Measurements from ENCODE around the gene SKIDA1.

SKIDA1 gene

GRCh38 chr10:21501731-21502347 is 23.6 kb downstream of the SKIDA1 start:
- no peak for DNase-seq (ENCODE audit: low spot score)

GRCh38 chr10:21501091-21501490 is 24.4 kb downstream of the SKIDA1 start:
- no peak for DNase-seq (ENCODE audit: low spot score)

GRCh38 chr10:21500578-21500910 is 24.9 kb downstream of the SKIDA1 start:
- DNase-seq (ENCODE audit: low spot score), result no peak

DNA sequence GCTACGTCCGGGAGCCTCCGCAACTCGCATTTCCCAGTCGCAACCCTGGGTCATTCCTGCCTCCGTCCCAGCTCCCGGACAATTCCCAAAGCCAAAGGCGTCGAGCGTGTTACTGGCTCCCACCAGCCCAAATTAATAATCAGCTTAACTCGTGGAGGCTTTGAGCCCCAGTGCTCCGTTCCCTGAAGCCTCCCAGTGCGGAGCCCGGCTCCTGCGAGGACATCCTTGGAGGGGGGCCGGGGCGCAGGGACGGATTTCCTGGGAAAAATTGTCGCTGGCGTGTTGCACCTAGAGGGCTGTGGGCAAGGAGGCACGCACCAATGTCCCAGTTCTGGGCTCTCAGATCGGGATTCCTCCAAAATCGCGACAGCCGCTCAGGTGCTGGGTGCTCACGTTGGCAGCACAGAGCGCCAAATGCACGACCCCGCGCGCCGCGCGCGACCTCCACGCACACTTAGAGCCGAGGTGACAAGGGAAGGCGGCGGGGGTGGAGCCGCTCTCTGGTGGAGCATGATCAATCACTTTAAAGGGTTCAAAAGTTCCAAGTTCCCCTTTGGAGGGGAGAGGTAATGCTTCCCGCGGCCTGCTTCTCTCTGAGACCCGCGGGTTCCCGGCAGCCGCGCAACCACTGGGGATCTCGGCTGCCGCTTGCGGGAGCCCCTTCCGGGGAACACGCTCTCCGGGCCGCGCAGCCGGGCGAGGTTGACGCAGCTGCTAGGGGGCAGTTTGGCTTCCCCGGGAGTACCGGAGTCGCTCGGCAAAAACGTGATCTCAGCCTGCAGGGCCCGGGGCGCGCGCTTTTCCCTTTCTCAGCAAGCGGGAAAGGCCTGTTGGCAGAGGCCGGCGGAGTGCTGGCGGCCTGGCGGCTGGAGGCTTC is 25.5 kb downstream of the SKIDA1 start:
- no peak for DNase-seq (ENCODE audit: low spot score)

GRCh38 chr10:21498986-21499385 is 26.5 kb downstream of the SKIDA1 start:
- no peak for DNase-seq (ENCODE audit: low spot score)

- no peak for DNase-seq (ENCODE audit: low spot score)
Observed at GRCh38 chr10:21498377-21498776, 27.1 kb downstream of the SKIDA1 start.

DNA sequence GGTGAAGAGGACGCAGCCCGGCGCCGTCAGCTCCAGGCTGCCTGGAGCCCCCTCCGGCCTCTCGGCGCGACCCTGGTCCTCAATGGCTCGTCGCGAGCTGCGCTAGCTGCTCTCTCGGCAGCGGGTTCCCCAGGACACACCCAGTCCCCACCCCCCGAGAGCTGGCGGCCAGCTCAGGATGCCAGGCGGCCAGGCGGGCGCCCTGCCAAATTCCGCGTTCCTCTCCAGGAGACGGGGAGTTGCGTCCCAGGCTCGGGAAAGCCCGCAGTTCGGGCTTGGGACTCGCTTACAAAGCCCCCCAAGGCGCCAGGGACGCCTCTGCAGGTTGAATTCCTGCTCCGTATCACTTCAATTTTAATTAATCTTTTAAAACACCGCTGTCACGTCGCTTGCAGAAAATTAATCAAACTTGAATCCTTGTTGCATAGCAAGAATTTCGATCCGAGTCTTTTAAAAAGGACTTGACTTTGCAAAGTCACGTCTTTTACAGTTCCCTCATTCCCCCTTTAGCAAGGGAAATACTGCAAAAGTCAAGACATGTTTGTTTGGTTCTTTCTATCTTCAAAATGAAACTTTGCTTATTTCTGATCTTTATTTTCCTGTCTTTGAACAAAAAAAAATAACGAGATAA is 28.2 kb downstream of the SKIDA1 start:
- DNase-seq (ENCODE audit: low spot score), result peak; percentile 35

GRCh38 chr10:21496343-21497176 is 28.9 kb downstream of the SKIDA1 start:
- DNase-seq (ENCODE audit: low spot score), result no peak

DNA sequence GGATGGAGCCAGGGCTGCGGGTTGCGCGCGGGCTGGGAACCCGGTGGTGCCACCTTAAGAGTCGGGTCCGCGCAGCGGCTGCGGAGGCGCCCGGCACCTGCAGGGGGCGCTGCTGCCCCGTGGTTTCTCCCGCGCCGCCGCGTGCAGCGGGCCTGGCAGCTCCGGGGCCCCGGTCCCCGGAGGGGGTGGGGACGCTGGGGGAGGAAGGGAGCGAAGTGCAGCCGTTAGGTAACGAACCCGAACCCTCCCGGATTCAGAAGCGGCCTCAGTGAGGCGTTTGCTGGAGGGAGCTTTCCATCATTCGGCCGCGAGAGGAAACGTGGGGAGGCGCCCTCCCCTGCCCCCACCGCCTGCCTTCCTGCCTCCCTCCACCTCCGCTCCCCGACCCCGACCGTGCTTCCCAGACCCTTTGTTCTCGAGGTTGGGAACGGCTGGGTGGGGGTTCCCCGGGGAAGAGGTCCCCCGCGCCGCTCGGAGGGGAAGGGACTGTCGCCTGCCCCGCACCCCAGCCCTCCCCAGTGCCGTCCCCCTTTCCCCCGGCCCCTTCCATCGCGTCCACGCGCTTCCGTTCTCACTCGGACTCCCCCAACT is 29.6 kb downstream of the SKIDA1 start:
- DNase-seq (ENCODE audit: low spot score), result peak; percentile 70

- DNase-seq (ENCODE audit: low spot score), result no peak
Observed at GRCh38 chr10:21495002-21495751, 30.3 kb downstream of the SKIDA1 start.

GRCh38 chr10:21494191-21495001 is 31.1 kb downstream of the SKIDA1 start:
- DNase-seq (ENCODE audit: low spot score), result no peak

DNA sequence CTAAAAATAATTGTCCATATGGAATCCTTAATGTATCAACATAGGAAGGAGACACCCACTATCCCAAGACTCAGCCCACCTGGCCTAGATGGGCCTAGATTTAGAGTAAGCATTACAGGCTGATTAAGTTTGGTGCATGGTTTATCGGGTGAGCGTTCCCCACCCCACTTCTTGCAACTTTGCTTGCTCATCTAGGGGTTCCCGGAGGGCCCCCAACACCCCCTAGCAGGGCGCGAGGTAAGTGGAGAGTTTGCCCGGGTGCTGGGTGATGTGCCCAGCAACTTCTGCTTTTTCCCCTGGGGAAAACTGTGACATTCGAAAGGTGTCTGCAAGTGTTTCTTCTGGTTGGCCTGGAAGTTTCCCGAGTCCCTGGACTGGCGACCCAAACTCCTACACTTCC is 31.7 kb downstream of the SKIDA1 start:
- DNase-seq (ENCODE audit: low spot score), result no peak

GRCh38 chr10:21492421-21492820 is 33.1 kb downstream of the SKIDA1 start:
- DNase-seq (ENCODE audit: low spot score), result no peak

DNA sequence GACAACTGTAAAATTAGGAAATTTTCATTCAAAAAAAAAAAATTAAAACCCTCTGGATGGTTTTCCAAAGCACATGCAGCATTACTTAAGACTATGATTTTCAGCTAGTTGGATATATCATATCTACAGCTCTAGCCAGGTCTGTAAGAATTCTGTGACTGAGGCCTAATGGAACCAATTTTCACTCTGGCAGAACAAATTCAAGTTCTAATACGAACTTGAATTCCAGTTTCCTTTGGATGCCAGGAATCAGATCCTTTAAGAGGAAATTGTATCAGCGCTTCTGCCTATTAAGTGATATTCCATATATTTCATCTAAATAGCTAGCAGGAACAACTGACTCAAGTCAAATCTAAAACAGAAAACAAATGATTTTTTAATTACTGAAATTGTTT is 34.8 kb downstream of the SKIDA1 start:
- no peak for DNase-seq (ENCODE audit: low spot score)

DNA sequence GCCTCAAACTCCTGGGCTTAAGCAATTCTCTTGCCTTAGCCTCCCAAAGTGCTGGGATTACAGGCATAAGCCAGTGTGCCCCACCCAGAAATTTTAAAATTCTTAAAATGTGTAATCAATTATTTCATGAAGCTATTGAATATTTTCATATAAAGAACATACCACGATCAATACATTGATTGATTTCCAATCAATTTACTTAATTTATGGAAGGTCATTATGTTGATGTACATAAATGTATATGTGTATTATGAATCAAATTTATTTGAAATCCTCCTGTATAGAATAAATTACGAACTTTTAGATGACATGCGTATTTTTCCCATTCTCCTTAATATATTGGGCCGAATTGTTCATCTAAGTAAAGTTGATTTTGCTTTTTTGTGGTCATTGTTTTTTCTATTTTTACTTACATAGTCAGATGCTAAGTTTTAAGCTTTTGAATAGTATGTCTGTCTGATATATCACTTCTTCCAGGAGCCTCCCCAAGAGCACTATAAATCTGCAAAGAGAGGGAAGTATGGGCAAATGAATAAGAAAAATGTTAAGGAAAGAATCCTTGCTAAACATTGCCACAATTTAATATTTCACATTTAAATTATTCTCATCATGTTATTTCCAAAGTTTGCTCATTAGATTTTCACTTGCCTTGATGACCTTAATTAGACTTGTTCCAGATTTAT is 35.3 kb downstream of the SKIDA1 start:
- DNase-seq (ENCODE audit: low spot score), result no peak

DNA sequence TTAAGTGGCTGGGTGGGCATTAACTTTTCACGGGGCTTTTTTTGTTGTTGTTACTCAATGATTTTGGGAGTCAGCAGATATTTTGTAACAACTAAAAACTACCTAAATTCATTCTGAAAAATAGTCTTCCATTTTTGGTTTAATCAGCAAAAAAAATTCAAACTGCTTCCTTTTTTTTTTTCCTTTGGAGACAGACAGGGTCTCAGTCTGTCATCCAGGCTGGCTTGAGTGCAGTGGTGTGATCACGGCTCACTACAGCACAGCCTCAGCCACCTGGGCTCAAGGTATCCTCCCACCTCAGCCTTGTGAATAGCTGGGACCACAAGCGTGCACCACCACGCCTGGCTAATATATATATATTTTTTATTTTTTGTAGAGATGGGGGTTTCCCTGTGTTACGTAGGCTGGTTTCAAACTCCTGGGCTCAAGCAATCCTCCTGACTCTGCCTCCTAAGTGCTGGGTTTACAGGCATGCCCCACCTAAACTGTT is 36.5 kb downstream of the SKIDA1 start:
- no peak for DNase-seq (ENCODE audit: low spot score)

DNA sequence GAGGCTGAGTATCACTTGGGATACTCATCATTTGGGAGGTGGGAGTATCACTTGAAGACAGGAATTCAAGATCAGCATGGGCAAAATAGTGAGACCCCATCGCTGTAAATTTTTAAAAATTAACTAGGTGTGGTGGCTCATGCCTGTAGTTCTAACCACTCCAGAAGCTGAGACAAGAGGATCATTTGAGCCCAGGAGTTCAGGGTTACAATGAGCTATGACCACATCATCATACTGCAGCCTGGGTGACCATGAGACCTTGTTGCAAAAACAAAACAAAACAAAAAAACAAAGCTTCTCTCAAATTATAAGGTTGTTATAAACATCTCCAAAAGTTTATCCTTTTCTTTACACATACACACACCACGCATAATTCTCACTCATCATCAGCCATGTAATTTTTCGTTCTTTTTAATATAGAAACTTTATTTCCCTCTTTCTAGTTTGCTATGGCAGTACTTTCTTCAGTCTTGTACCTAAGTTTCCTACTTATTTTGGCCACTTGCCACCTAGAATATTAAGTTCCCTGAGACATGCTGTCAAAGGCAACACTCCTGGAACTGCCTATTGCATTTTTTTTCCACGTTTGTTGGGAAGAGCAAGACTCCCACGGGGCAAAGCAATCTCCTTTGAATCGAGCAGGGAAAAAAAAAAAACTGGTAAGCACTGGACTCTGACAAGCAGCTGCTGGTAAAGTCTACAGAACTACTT is 37.1 kb downstream of the SKIDA1 start:
- no peak for DNase-seq (ENCODE audit: low spot score)

DNA sequence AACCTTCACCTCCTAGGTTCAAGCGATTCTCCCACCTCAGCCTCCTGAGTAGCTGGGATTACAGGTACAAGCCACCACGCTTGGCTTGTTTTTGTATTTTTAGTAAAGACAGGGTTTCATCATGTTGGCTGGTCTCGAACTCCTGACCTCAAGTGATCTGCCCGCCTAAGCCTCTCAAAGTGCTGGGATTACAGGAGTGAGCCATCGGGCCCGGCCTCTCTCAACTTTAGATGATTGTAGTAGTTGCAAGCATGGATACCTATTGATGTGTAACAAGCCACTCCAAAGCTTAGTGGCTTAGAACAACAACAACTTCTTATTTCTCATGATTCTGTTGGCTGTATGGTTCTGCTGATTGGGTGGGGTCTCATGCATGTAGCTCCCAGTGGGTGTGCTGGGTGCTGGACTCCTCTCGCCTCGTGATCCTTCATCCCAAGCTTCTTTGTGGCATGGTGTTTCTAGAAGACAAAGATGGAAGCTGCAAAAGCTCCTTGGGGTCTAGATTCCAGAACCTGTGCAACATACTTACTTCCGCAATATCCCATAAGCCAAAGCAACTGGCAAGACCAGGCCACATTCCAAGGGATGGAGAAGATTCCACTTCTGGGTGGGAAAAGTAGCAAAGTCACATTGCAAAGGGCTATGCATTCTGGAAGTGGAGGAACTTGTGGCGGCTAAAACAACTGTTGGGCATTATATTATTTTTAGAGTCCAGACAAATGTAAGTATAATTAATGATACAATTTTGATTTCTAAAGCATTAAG is 37.9 kb downstream of the SKIDA1 start:
- DNase-seq (ENCODE audit: low spot score), result no peak

All from hematopoietic multipotent progenitor cell treated with erythropoietin and hydrocortisone succinate and interleukin-3 and kit ligand, for 15 days (in vitro differentiated cells).